Coronary artery (tissue), 2 donors: ENCODE measurements around the gene DUSP2.

ENCODE experiments used
- DNase-seq: peaks from one replicate; pipeline ENCODE4 v3.0.0-alpha.2; 2017; ENCODE audit warnings: low spot score
- H3K27ac ChIP-seq, 2 donors: fragments of 200-600 bp; sonication (generic); one replicate each; pipeline ENCODE4 v1.5.1; 2016 to 2019
- H3K4me3 ChIP-seq: fragments of 200-600 bp; sonication (generic); 2 replicates; pipeline ENCODE4 v1.5.1; 2016; ENCODE audit warnings: mild to moderate bottlenecking, moderate library complexity
- CTCF ChIP-seq: fragments of 200-600 bp; sonication (generic); IDR thresholded peaks from one replicate; pipeline ENCODE4 v1.5.1; 2019; ENCODE audit warnings: antibody characterized with exemption

DUSP2 gene

DNA sequence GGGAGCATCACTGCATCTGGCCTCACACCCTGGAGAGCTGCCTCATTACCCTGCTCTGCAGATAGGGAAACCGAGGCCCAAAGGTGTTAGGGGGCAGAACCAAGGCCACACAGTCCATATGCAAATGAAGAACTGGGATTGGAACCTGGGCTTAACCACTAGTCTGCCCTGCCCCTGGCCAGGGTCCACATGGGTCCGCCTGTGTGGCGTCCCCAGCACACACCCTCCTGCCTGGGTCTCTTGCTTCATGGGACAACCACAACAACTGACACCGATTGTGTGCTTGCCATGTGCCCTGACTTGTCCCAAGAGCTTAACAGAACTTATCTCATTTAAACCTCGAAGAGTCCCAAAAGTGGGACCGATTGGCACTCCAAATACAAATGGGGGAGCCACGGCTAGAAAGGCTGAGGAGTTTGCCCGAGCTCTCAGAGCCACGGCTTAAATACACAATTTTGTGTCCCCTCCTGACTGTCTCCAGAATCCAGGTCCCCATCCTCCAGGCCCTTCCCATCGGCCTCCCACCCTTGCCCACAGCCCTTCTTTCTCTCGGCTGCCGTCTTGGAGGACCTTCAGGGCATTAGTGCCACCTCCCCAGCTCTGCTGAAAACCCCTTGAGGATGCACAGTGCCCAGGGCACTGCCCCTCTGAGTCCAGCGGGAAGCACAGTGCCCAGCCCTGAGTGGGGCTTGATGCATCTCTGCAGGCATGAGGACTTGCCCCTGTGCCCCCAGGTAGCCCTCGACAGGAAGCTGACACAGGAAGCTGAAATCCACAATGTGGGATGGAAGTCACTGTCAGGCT lies 5.8 kb upstream of the DUSP2 start:
- DNase-seq = no peak
- TF ChIP-seq CTCF = no peak
- H3K4me3 ChIP-seq = no peak overlapping the region
- H3K27ac ChIP-seq = no peak overlapping the region

- peak; percentile 64 for DNase-seq
- H3K4me3 ChIP-seq = no peak overlapping the region
- H3K27ac ChIP-seq = no peak overlapping the region
- TF ChIP-seq CTCF = no peak
Observed at GRCh38 chr2:96150007-96150640, 4.9 kb upstream of the DUSP2 start.

GRCh38 chr2:96148410-96149217 lies 3.4 kb upstream of the DUSP2 start:
- Histone ChIP-seq H3K4me3 (no peak overlapping the region), H3K27ac (no peak overlapping the region)
- TF ChIP-seq CTCF = no peak
- DNase-seq = peak; percentile 71

DNA sequence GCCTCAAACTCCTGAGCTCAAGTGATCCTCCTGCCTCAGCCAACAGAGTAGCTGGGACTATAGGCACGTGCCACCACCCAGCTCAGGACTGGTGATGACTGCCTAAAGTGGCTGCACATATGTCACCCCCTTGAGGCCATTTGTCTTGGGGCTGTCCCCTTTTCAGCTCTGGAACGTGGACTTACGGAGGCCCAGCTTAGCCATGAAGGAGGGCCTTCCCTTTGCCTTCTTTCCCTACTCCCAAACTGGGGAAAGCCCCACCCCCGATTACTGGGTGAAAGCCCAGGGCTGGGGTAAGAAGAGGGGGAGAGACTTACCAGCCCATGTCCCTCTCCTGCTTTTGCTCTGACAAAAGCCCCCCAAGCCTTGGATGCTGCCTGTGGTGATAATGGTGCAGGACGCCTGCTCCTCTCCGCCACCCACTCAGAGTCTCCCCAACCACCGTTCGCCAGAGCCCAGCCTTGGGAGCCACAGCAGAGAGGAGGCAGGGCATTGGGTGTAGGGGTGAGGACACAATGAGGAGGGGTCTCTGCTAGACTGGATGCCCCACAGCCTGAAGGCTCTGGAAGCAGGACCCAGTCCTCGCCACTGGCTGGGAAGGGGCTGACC lies 2.5 kb upstream of the DUSP2 start:
- Histone ChIP-seq H3K4me3 (no peak overlapping the region), H3K27ac (no peak overlapping the region)
- no peak for TF ChIP-seq CTCF
- DNase-seq = no peak

- Histone ChIP-seq H3K4me3 (no peak overlapping the region), H3K27ac (no peak overlapping the region)
- no peak for DNase-seq
- TF ChIP-seq CTCF = no peak
Observed at GRCh38 chr2:96146881-96147592, 1.8 kb upstream of the DUSP2 start.

DNA sequence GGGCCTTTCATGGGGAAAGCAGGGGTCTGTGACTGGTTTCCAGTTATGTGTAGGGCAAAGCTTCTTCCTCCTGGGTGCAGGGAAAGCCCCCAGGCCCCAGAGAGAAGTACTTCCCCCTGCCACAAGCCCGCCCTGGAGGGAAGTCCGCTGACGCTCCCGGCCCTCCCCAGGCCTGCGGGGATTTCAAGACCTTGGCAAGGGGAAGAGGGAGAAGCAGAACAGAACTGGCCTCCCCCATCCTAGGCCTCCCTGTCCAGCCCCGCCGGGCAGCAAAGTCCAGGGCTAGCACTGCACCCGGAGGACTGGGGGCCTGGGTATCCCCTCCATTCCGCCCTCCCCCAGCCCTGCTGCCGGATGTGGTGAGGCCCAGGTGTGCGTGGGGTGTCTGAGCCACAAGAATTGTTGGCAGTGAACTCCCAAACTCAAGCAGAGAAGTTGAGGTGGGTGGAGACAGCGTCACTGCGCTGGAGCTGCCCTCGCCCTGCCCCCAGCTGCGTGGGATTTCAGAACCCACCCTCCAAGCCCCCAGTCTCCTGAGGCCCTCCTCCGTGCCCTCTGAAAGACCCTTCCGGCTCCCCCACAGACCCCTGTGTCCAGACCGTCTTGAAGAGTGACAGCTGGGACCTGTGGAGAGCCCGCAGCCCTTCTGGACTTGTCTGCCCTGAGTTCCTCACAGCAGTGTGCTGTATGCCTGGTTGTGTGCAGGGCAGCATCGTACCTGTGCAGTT lies 1.1 kb upstream of the DUSP2 start:
- DNase-seq = no peak
- TF ChIP-seq CTCF = no peak
- H3K4me3 ChIP-seq = no peak overlapping the region
- peak overlapping the region in 1 of 2 donors; percentile 56 for H3K27ac ChIP-seq
